NOMO-1 treated with dmso at 0.1 percent for 144 hours (cell line): ENCODE measurements around the gene ADAMTS13.
A peak's percentile ranks its signal among the peaks of the same experiment; 100 is the strongest.
"Not testable (repeated sequence)": the region's sequence is repeated elsewhere in the genome, so short reads cannot be mapped to it uniquely, and the experiment has no call there.

Experiments used
- DNase-seq: peaks from one replicate; lab custom pipeline; 2025; ENCODE audit not compliant: unreplicated experiment; lab: John Stamatoyannopoulos, UW

The ADAMTS13 gene

DNA sequence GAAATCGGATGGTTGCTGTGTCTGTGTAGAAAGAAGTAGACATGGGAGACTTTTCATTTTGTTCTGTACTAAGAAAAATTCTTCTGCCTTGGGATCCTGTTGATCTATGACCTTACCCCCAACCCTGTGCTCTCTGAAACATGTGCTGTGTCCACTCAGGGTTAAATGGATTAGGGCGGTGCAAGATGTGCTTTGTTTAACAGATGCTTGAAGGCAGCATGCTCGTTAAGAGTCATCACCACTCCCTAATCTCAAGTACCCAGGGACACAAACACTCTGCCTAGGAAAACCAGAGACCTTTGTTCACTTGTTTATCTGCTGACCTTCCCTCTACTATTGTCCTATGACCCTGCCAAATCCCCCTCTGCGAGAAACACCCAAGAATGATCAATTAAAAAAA lies 30.7 kb upstream of the ADAMTS13 start:
- DNase-seq: not testable (repeated sequence)

DNA sequence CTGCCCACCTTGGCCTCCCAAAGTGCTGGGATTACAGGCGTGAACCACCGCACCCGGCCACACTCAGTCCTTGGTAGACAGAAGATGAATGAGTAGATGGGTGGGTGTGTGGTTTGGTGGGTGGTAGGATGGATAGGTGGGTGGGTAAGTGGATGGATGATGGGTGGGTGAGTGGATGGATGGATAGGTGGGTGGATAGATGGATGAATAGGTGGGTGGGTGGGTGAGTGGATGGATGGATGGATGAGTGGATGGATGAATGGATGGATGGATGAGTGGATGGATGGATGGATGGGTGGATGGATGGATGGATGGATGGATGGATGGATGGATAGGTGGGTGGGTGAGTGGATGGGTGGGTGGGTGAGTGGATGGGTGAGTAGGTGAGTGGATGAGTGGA lies 29.9 kb upstream of the ADAMTS13 start:
- not testable (repeated sequence) for DNase-seq

DNA sequence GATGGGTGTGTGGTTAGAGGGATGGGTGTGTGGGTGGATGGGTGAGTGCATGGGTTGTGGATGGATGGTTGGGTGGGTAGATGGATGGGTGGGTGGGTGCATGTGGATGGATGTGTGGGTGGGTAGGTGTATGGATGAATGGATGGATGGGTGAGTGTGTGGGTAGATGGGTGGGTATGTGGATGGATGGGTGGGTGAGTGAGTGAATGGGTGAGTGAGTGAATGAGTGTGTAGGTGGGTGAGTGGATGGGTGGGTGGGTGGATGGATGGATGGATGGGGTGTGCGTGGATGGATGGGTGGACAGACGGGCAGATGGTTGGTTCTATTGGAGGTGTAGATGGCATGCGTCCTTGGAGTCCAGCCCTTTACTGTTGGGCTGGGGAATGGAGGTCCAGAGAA lies 28.8 kb upstream of the ADAMTS13 start:
- no peak for DNase-seq

- DNase-seq: no peak
Observed at GRCh38 chr9:133394687-133395271, 27.4 kb upstream of the ADAMTS13 start.

- DNase-seq: no peak
Observed at GRCh38 chr9:133396952-133397351, 25.2 kb upstream of the ADAMTS13 start.

- DNase-seq: no peak
Observed at GRCh38 chr9:133397370-133397769, 24.8 kb upstream of the ADAMTS13 start.

DNA sequence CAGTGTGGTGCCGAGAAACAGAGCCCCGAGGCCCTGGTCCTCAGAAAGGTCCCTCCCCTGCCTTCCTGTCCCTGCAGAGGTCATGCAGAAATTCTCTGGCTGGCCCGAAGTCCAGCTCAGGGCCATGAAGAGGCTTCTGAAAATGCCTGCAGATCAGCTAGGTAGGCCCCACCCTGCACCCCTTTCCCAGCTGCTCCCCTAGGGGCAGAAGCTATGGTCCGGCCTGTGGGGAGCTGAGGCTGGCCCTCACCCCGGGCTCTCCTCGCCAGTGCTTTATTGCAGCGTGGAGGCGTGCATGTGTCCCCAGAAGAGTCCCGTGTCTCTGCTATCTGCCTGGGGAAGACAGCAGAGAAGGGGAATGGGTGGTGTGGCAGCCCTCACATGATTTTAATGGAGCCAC lies 24.3 kb upstream of the ADAMTS13 start:
- no peak for DNase-seq

DNA sequence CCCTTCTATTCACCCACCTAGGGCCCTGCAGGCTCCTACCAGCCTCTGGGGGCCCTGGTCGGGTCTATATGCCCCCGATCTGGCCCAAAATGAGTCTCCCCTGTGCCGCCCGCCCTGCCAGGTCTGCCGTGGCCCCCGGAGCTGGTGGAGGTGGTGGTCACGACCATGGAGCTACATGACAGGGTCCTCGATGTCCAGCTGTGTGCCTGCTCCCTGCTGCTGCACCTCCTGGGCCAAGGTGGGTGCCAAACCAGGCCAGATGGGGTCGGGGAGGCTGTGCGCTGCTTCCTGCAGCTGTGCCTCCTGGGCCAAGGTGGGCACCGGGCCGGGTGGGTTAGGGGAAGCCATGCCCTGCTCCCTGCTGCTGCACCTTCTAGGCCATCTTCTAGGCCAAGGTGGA lies 21.9 kb upstream of the ADAMTS13 start:
- no peak for DNase-seq

GRCh38 chr9:133401588-133401987 lies 20.6 kb upstream of the ADAMTS13 start:
- DNase-seq: no peak

DNA sequence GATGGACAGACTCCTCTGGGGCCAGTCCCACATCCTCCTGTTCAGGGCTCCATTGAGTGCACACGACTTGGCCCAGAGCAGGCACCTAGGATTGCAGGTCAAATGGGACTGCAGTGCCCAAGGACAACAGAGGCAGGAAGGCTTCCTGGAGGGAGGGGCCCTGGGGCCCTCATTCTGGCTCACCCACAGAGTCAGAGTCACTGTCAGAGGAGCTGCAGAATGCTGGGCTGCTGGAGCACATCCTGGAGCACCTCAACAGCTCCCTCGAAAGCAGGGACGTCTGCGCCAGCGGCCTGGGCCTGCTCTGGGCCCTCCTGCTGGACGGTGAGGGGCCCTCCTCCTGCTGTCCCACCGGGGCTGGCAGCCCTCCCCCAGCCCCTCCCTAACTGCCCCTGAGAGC lies 19.5 kb upstream of the ADAMTS13 start:
- no peak for DNase-seq

- DNase-seq: no peak
Observed at GRCh38 chr9:133403766-133404453, 18.3 kb upstream of the ADAMTS13 start.

DNA sequence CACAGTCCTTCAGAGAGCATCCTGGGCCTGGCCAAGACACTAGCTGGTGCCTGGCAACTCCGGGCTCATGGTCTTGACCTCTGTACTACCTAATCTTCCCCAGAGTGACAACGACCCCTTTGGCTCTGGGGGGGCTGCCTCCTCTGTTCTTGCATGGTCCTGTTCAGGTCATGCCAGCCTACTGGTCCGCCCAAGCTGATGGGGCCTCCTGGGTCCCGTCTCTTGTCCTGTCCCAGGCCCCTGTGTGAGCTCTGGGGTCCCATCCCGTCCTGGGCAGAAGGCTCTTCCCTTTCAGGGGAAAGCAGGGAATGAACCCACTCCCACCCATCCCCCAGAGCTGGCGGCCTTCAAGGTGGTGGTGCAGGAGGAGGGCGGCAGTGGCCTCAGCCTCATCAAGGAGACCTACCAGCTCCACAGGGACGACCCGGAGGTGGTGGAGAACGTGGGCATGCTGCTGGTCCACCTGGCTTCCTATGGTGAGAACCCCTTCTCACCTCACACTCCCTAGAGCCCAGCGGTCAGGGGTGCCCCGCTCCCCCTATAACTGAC lies 17.6 kb upstream of the ADAMTS13 start:
- DNase-seq: no peak

DNA sequence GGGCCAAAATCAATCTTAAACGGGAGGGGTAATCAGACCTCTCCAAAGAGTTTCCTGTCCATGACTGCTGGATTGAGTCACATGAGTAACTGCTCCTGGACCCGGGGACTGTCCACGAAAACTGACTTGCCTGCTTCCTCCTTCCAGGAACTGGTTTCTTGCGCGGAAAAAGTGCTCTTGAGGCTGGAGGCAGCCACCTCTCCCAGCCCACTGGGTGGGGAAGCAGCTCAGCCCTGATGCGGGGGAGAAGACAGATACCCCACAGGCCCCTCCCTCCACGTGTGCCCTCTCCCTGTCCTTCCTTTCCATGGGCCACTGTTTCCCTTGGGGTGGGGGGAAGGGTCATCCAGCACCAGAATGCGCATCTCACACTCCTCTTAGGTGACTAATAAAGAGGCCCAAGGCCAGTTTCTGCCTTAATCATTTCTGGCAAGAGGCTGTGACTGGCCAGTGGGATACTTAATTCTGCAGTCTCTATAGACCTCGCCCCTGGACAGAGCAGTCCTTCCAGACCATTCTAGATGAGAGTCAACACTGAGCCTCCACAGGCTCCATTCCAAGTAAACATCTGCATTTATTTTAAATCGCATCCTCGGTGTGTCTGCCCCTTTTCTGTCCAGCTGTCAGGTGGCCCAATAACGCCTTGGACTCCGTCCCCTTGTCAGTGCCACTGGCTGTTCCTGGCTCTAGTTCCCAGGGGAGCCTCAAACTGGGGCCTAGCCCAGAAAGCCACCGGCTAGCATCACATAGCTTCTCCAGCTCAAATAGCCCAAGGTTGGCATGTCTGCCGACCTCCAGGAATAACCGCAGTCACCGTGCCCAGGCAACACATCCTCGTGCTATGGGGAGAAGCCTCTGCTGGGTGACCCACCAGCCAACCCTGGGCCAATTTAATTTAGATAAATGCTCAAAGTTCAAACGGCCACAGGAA lies 16.4 kb upstream of the ADAMTS13 start:
- no peak for DNase-seq

DNA sequence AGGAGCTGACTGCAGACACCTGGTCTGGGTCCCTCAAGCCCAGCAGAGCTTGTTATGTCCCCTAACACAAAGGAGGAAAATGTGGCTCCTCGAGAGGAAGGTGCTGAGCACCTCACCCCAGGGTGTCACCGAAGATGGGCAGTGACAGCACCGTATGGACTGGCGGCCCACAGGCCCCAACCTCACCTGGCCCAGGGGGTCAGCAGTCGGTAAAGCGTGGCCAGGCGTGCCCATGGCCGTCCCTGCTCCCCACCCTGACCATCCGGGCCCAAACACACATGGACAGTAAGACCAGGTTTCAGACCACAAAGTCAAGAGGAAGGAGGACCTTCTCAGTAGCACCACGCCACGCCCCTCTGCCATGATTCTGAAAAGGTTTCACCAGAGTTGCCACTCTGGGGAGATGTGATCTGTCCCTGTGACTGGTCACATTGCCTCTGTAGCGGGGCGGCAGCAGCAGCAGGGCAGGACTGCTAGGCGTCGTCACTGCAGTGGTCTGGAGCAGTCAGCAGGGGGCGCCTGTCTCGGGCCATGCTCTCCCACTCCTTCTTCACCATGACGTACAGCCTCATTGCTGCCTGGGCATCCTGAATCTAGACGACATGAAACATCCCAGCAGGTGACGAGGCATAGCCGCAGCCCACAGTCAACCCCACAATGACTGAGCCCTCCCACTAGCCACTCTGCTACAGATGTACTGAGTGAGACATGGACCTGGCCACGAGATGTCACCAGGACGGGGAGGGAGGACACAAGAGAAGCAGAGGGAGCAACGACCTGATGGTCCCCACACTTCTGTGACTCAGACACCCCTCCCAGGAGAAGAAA lies 15.5 kb upstream of the ADAMTS13 start:
- DNase-seq: peak; percentile 45

- no peak for DNase-seq
Observed at GRCh38 chr9:133408042-133408441, 14.1 kb upstream of the ADAMTS13 start.

GRCh38 chr9:133415170-133415569 lies 7.0 kb upstream of the ADAMTS13 start:
- no peak for DNase-seq

GRCh38 chr9:133417541-133418461 lies 4.4 kb upstream of the ADAMTS13 start, which contains the start of gene REXO4:
Gene REXO4, minus strand, starts transcription at chr9:133418010. Its CDS starts 166 bp downstream, at chr9:133417844.
- DNase-seq: peak; percentile 76

GRCh38 chr9:133419005-133419404 lies 3.2 kb upstream of the ADAMTS13 start:
- DNase-seq: no peak

DNA sequence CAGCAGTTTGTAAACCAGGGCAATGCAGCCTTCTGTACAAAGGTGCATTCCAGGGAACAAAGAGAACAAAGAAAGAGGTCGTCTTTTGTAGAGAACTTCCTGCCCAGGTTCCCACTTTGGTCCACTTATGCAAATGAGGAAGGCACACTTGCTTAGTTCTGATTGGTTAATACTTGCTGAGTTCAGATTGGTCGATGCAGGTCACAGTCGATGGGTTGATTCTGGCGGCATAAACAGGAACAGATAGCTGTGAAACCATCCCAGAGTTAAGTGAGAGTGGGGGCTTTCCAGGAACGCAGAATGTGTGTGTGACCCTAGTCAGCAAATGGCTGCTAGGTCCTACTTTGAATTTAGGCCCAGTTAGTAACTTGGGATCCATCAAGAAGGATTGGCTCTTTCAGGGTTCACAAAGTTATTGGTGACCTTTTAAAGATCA lies 1.8 kb upstream of the ADAMTS13 start:
- DNase-seq: no peak
